PFSK-1 (cell line): ENCODE measurements around the gene SPATA33.

ENCODE experiments used
- FOXP2 ChIP-seq: optimal IDR thresholded peaks from 2 replicates; pipeline ENCODE3; 2011; ENCODE audit warnings: borderline replicate concordance, control low read depth, inconsistent platforms; ENCODE audit not compliant: insufficient read depth; ENCODE audit errors: extremely low read length, extremely low read depth
- POLR2AphosphoS5 ChIP-seq: IDR thresholded peaks from 2 replicates; pipeline ENCODE4 v1.6.1; 2012; ENCODE audit warnings: low read depth, mild to moderate bottlenecking, control low read depth, low read length, moderate library complexity
- SIN3A ChIP-seq: IDR thresholded peaks from 2 replicates; pipeline ENCODE4 v1.6.1; 2012; ENCODE audit warnings: mild to moderate bottlenecking, low read length, moderate library complexity, borderline replicate concordance; ENCODE audit not compliant: insufficient read depth
- TAF1 ChIP-seq: IDR thresholded peaks from 2 replicates; pipeline ENCODE4 v1.6.1; 2012; ENCODE audit warnings: low read length, control low read depth, borderline replicate concordance; ENCODE audit not compliant: insufficient read depth
- TF ChIP-seq, protein P1 (sequence below), 2 experiments: IDR thresholded peaks; 2 replicates each; pipeline versions ENCODE4 v1.6.1 to v1.8.0; 2011 to 2012; ENCODE audit warnings: low read depth in 2 of 2, low read length in 2 of 2, control low read depth in 1 of 2, inconsistent platforms in 1 of 2, mild to moderate bottlenecking in 1 of 2, moderate library complexity in 1 of 2; ENCODE audit not compliant: insufficient read depth in 1 of 2

SPATA33 gene

DNA sequence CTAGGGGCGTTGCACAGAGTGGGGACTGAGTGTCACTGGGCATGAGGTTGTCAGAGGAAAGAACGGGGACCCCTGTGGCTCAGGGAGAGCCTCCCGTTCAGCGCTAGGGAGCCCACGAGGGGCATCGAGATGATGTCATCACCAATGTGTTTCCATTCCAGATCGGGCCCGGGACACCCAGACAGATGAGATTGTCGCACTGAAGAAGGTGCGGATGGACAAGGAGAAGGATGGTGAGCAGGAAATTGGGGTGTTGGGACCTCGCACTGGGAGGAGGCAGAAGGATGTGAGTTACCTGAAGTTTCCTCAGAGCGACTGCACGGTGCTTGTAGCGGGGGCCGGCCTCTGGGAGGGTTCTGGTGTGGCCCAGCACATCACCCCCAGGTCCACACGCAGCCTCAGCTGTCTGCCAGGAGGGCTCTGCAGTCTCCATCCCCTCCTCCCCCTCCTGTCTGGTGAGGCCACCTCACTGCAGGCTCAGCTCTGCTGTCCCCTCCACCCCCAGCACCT lies 32.8 kb downstream of the SPATA33 start:
- TF ChIP-seq SIN3A: no peak
- TF ChIP-seq FOXP2: no peak
- TF ChIP-seq, protein P1, sequence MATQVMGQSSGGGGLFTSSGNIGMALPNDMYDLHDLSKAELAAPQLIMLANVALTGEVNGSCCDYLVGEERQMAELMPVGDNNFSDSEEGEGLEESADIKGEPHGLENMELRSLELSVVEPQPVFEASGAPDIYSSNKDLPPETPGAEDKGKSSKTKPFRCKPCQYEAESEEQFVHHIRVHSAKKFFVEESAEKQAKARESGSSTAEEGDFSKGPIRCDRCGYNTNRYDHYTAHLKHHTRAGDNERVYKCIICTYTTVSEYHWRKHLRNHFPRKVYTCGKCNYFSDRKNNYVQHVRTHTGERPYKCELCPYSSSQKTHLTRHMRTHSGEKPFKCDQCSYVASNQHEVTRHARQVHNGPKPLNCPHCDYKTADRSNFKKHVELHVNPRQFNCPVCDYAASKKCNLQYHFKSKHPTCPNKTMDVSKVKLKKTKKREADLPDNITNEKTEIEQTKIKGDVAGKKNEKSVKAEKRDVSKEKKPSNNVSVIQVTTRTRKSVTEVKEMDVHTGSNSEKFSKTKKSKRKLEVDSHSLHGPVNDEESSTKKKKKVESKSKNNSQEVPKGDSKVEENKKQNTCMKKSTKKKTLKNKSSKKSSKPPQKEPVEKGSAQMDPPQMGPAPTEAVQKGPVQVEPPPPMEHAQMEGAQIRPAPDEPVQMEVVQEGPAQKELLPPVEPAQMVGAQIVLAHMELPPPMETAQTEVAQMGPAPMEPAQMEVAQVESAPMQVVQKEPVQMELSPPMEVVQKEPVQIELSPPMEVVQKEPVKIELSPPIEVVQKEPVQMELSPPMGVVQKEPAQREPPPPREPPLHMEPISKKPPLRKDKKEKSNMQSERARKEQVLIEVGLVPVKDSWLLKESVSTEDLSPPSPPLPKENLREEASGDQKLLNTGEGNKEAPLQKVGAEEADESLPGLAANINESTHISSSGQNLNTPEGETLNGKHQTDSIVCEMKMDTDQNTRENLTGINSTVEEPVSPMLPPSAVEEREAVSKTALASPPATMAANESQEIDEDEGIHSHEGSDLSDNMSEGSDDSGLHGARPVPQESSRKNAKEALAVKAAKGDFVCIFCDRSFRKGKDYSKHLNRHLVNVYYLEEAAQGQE (IDR thresholded peaks at IDR 0.05; ENCODE audit: insufficient read depth in 1 of 2, low read depth in 2 of 2, low read length in 2 of 2): no peak
- TF ChIP-seq POLR2AphosphoS5: no peak
- no peak for TF ChIP-seq TAF1

DNA sequence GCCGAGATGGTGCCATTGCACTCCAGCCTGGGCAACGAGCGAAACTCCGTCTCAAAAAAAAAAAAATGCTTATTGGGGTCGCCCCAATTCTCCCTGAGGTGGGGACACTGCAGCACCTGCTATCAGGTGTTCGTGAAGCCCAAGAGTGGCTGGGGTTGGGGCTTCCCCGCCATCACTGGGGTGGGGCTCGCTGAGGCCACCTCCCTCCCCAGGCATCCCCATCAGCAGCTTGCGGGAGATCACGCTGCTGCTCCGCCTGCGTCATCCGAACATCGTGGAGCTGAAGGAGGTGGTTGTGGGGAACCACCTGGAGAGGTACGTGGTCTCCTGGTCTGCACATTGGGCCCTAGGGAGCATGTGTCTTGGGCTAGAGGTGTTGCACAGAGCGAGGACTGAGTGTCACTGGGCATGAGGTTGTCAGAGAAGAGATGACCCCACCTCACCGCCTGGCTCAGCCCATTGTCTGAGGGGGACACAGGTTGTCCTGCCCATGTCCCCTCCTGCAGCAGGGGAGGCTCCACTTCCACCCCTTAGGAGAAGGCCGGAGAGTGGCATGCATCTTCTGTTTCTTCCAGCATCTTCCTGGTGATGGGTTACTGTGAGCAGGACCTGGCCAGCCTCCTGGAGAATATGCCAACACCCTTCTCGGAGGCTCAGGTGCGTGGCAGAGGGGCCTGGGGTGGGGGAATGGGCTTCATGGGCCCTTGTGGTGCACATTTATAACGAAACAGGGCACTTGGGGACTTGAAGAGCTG lies 33.8 kb downstream of the SPATA33 start:
- no peak for TF ChIP-seq TAF1
- TF ChIP-seq FOXP2: no peak
- no peak for TF ChIP-seq SIN3A
- TF ChIP-seq POLR2AphosphoS5: no peak
- TF ChIP-seq, protein P1 (IDR thresholded peaks at IDR 0.05; ENCODE audit: insufficient read depth in 1 of 2, low read depth in 2 of 2, low read length in 2 of 2): no peak

DNA sequence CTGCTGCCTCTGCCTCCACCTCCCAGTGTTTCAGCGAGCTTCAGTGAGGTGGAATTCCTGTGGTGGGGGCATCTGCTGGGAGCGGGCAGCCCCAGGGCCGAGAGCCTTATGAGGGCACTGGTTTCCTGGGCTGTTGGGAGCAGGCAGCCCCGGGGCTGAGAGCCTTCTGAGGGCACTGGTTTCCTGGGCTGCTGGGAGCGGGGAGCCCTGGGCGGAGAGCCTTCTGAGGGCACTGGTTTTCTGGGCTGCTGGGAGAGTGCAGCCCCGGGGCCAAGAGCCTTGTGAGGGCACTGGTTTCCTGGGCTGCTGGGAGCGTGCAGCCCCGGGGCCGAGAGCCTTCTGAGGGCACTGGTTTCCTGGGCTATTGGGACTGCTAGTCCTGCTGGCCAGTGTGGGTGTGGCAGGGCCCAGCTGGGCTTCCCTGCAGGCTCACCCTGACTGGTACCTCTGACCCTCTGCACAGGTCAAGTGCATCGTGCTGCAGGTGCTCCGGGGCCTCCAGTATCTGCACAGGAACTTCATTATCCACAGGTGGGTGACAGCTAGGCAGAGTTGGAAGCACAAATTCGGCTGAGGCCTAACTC lies 34.4 kb downstream of the SPATA33 start:
- TF ChIP-seq FOXP2 (no peak), TAF1 (no peak), POLR2AphosphoS5 (no peak), SIN3A (no peak)
- TF ChIP-seq, protein P1 (IDR thresholded peaks at IDR 0.05; ENCODE audit: insufficient read depth in 1 of 2, low read depth in 2 of 2, low read length in 2 of 2): no peak

DNA sequence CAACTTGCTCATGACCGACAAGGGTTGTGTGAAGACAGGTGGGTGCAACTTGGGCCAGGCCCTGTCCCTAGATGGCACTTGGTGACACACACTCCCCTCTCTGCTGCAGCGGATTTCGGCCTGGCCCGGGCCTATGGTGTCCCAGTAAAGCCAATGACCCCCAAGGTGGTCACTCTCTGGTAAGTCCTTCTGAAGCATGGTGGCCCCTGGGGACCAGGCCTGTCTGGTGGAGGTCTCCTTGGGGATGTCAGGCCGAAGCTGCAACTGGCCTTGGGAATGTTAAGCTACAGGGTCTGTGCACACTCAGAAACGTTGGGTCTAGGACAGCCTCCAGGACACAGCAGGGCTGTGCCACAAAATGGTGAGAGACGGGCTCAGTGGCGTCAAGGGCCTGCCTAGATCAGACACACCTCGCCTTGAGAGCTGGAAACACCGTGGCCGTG lies 35.7 kb downstream of the SPATA33 start:
- TF ChIP-seq SIN3A (no peak), TAF1 (no peak), FOXP2 (no peak), POLR2AphosphoS5 (no peak)
- TF ChIP-seq, protein P1 (IDR thresholded peaks at IDR 0.05; ENCODE audit: insufficient read depth in 1 of 2, low read depth in 2 of 2, low read length in 2 of 2): no peak
